NCI-H2107 treated with DMSO at 0.1 percent for 48 hours (cell line): ENCODE measurements around the gene MATN4.

ENCODE experiments used
- DNase-seq: peaks from one replicate; lab custom pipeline; 2025; ENCODE audit not compliant: unreplicated experiment; lab: John Stamatoyannopoulos, UW

The MATN4 gene

GRCh38 chr20:45316150-45317080 lies 8.3 kb upstream of the MATN4 start:
- no peak for DNase-seq

- DNase-seq: no peak
These were observed 7.6 kb upstream of the MATN4 start for GRCh38 chr20:45315672-45316071.

DNA sequence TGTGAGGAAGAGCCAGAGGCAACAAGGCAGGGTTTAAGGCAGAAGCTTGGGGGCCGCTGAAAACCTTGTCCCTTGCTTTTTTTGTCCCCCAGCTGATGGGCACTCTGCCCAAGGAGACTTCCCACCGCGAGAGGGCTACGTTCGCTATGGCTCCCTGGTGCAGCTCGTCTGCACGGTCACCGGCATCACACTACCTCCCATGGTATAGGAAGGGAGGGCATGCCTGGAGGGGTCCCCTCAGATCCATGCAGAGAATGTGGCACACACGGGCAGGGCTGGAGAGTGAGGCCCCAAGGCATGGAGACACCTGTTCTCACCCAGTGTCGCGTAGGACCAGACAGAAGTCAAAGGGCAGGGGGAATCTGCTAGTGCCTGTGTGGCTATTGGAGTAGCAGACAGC lies 5.8 kb upstream of the MATN4 start:
- no peak for DNase-seq

GRCh38 chr20:45313065-45313695 lies 5.1 kb upstream of the MATN4 start:
- no peak for DNase-seq

- no peak for DNase-seq
These were observed 4.1 kb upstream of the MATN4 start for GRCh38 chr20:45312241-45312640.

DNA sequence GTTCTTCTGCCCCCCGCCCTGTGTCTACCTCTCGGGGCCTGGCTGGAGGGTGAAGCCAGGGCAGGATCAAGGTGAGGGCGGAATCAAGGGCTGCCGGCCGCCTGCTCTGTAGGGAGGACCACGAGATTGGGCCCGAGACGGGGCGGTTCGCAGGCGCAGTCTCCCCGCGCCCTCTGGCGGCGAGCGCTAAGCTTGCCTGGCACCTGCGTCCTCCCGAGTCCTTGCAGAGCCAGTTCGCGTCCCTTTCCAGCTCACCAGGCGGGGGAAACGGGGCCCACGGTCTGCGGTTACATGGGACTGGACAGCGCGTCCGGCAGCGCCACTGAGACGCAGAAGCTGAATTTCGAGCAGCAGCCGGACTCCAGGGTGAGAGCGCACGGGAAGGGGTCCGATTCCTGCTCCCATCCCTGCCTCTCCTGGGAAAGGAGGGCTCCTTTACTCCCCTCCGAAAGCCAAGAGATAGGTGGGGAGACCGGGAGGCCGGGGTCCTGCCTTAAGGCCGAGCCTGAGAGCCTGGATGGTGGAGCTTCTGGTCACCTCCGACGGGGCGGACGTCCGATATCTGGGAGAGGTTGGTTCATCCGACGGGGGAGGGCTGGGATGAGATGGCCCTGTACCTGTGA lies 3.6 kb upstream of the MATN4 start:
- no peak for DNase-seq

GRCh38 chr20:45309075-45309474 lies 976 bp upstream of the MATN4 start:
- no peak for DNase-seq

DNA sequence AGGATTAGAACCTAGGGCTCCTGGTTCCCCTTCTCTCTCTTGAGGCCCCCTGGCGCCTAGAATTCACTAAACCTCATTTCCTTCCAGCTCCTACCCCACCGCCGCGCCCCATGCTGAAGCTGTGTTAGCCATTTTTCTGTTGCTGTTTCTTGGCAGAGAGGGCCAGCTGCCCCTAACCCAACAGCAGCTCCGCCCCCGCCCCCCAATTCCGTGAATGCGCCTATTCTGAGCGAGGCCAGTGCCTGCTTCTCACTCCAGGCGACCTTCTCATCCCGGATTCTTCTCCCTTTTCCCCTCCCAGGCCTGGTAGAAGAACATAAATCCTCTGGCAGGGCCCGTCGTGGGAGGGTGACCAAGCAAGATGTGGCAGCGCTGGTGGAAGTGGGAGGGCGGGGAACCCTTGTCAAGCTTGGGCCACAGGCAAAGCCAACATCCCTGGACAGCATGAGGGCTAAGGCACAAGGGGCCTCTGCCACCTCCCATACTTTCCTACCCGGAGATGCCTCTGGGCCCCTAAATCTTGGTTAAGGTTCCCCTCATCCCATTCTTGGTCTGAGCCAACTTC lies 941 bp downstream of the MATN4 start:
- no peak for DNase-seq

GRCh38 chr20:45306431-45306982 lies 1.6 kb downstream of the MATN4 start, which contains the start of gene RBPJL:
TSS of gene RBPJL (plus strand) at chr20:45306840. CDS start at chr20:45306923, 83 bp downstream.
- DNase-seq: no peak

DNA sequence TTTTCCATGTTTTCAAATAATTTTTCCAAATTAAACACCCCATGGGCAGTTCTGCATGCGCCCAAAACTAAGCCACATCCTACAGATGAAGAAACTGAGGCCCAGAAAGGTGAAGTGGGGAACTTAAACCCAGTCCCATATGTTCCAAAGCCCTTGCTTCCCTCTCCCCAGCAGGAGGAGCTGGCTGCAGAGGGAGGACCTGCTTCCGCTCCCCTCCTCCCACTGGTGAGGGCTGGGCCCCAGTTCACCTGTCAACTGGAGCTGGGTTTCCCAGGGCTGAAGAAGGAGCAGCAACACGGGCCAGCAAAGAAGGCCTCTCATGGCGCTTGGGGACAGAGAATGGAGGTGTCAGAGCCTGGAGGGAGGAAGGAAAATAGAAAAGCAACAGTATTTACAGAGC lies 2.8 kb downstream of the MATN4 start:
- no peak for DNase-seq

DNA sequence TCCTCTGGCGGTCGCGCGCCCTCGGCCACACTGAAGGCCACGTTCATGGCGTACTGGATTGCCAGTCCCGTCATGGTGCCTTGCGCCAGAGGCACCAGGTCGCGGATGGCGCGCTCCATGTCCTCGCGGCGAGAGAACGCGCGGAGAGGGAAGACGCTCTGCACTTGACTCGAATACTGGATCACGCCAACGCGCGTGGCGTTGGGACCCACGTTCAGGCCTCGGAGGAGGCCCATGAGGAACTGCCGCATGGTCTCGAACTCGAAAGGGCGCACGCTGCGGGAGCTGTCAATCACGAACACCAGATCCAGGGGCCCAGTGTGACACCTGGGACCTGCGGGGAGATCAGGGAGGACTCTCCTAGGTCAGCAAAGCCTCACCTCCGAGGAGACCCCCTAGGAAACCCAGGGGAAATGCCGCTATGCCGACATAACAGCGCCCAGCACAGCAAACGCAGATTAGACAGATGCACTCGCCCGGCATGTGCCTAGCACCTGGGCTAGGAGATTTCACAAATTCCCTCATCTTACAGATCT lies 3.6 kb downstream of the MATN4 start:
- no peak for DNase-seq

GRCh38 chr20:45303586-45304463 lies 4.3 kb downstream of the MATN4 start:
- DNase-seq: no peak

- no peak for DNase-seq
These were observed 6.3 kb downstream of the MATN4 start for GRCh38 chr20:45301824-45302271.

DNA sequence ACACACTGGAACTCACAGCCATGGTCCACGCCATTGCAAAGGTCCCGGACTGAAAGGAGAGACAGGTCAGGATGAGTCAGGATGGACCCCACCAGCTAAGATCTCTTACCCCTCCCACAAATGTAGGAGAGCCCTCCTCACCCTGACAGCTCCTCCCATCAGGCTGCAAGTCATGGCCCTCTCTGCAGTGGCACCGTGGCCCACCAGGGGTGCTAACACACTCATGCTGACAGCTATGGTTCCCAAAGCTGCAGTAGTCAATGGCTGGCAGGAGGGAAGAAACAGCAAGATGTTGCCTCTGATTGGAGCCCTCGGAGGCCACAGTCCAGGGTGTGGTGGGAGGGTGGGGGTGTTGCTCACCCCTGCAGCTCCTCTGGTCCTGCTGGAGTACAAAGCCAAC lies 7.1 kb downstream of the MATN4 start:
- no peak for DNase-seq

GRCh38 chr20:45299786-45300185 lies 8.3 kb downstream of the MATN4 start:
- DNase-seq: no peak

GRCh38 chr20:45297786-45298497 lies 10.2 kb downstream of the MATN4 start:
- no peak for DNase-seq

GRCh38 chr20:45294659-45295058 lies 13.4 kb downstream of the MATN4 start:
- no peak for DNase-seq

DNA sequence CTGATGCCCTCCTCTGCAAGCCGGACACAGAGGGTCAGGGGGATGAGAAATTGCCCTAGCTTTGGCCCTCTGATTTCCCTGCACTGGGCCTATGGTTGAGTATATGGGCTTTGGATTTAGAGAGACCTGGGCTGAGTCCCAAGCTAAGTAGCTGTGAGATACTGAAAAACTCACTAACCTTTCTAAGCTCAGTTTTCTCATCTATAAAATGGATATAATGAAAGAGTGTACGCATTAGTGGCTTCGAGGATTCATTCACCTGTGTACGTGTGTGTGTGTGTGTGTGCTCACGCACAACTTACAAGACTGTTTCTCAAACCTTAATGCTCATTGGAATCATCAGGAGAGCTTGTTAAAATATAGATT lies 14.1 kb downstream of the MATN4 start:
- no peak for DNase-seq
